Left ventricle myocardium inferior (tissue), 1 donor: Measurements from ENCODE around the gene C2CD5. TPM values are rescaled to one million over a fixed set of nuclear protein-coding genes. Genes with fewer than 3 reads are reported as not detected.
"Not testable (repeated sequence)": the region's sequence is repeated elsewhere in the genome, so short reads cannot be mapped to it uniquely, and the experiment has no call there.

Source experiments
- DNase-seq: peaks from one replicate; pipeline ENCODE4 v3.0.0-alpha.2; 2020
- H3K27ac ChIP-seq: fragments of 200-600 bp; replicated peaks from 2 replicates; pipeline ENCODE4 v1.8.0; 2021
- H3K27me3 ChIP-seq: fragments of 200-600 bp; 2 replicates; pipeline ENCODE4 v1.8.0; 2021; ENCODE audit warnings: low read depth
- H3K36me3 ChIP-seq: fragments of 200-600 bp; 2 replicates; pipeline ENCODE4 v1.8.0; 2021
- H3K4me1 ChIP-seq: fragments of 200-600 bp; 2 replicates; pipeline ENCODE4 v1.8.0; 2021
- H3K4me3 ChIP-seq: fragments of 200-600 bp; 2 replicates; pipeline ENCODE4 v1.8.0; 2021; ENCODE audit warnings: mild to moderate bottlenecking, moderate library complexity
- H3K9me3 ChIP-seq: fragments of 200-600 bp; replicated peaks from 2 replicates; pipeline ENCODE4 v1.8.0; 2021
- CTCF ChIP-seq: fragments of 200-600 bp; IDR thresholded peaks from 2 replicates; pipeline ENCODE4 v1.8.0; 2021; ENCODE audit warnings: antibody characterized with exemption, mild to moderate bottlenecking, borderline replicate concordance
- intact Hi-C: fragments of 100-400 bp; cut with micrococcal nuclease; formaldehyde crosslinking; loops from one replicate; pipeline ENCODE4 v1.11.0; 2022
- total RNA-seq: library from RNA; stranded (reverse); fragmentation: NEBNext Ultra II Directional; extraction: Animal tissue kit (Norgen Biotek cat#: 25700); gene quantifications from one replicate; pipeline ENCODE4 v1.2.1, GENCODE V29; 2021
- donor health status: DM: no; HTN: yes; CAD: no; lungs with severe emphysema.

C2CD5 gene
- total RNA-seq, 1 donor from 2014 or later = 22.5 TPM

GRCh38 chr12:22562036-22563028, 18.0 kb upstream of the C2CD5 start:
- intact Hi-C loops = no loop called here
- H3K27me3 ChIP-seq = peaks cover 31% of the 10 kb centered on the region
- no peak for TF ChIP-seq CTCF

GRCh38 chr12:22554750-22555149, 10.4 kb upstream of the C2CD5 start:
- H3K4me1 ChIP-seq, H3K4me3 ChIP-seq, H3K27ac ChIP-seq, H3K27me3 ChIP-seq, DNase-seq, H3K36me3 ChIP-seq, intact Hi-C loops: not testable (repeated sequence)
- H3K9me3 ChIP-seq = peaks cover 22% of the 10 kb centered on the region

More at GRCh38 chr12:22562036-22563028, 18.0 kb upstream of the C2CD5 start:
- Histone ChIP-seq H3K4me3 (no peak overlapping the region), H3K27ac (no peak overlapping the region), H3K36me3 (no peaks in the 10 kb centered on the region), H3K9me3 (no peaks in the 10 kb centered on the region), H3K4me1 (no peaks in the 10 kb centered on the region)
- DNase-seq = no peak

- no peak overlapping the region for H3K27ac ChIP-seq
- intact Hi-C loops = no loop called here
- TF ChIP-seq CTCF = no peak
- no peak overlapping the region for H3K4me3 ChIP-seq
- no peaks in the 10 kb centered on the region for H3K4me1 ChIP-seq
- DNase-seq = no peak
- peaks cover 22% of the 10 kb centered on the region for H3K9me3 ChIP-seq
- H3K36me3 ChIP-seq = no peaks in the 10 kb centered on the region
- peaks cover 10% of the 10 kb centered on the region for H3K27me3 ChIP-seq
Observed at GRCh38 chr12:22551624-22552023, 7.3 kb upstream of the C2CD5 start.

GRCh38 chr12:22545255-22545654, 913 bp upstream of the C2CD5 start:
- H3K4me1 ChIP-seq = peaks cover 45% of the 10 kb centered on the region
- H3K4me3 ChIP-seq = no peak overlapping the region
- no peak for TF ChIP-seq CTCF
- H3K36me3 ChIP-seq = no peaks in the 10 kb centered on the region
- no peaks in the 10 kb centered on the region for H3K9me3 ChIP-seq
- no peak overlapping the region for H3K27ac ChIP-seq
- no peaks in the 10 kb centered on the region for H3K27me3 ChIP-seq
- DNase-seq = no peak
- intact Hi-C loops = no loop called here

- H3K4me3 ChIP-seq = peak overlapping the region; percentile 94
- no peaks in the 10 kb centered on the region for H3K36me3 ChIP-seq
- no peaks in the 10 kb centered on the region for H3K27me3 ChIP-seq
- H3K4me1 ChIP-seq = peaks cover 60% of the 10 kb centered on the region
- H3K9me3 ChIP-seq = no peaks in the 10 kb centered on the region
- intact Hi-C loops = loop anchor here (5.0 kb wide), 1 partner anchor 84 kb away; the partner anchor contains the start of gene ETNK1
- H3K27ac ChIP-seq = peak overlapping the region; percentile 98
- no peak for TF ChIP-seq CTCF
- peak; percentile 48 for DNase-seq
Observed at GRCh38 chr12:22543246-22544037, 900 bp downstream of the C2CD5 start.
